NT2/D1 (cell line): Measurements from ENCODE around the gene TICRR.

ENCODE experiments used
- DNase-seq: peaks from one replicate; pipeline ENCODE4 v3.0.0-alpha.2; 2011; ENCODE audit warnings: low read depth, low spot score
- H3K27me3 ChIP-seq: 2 replicates; pipeline ENCODE4 v1.6.0; 2011; ENCODE audit warnings: mild to moderate bottlenecking; ENCODE audit not compliant: insufficient read length, insufficient read depth
- H3K36me3 ChIP-seq: 2 replicates; pipeline ENCODE4 v1.6.1; 2011; ENCODE audit warnings: mild to moderate bottlenecking, low read length, mixed read lengths; ENCODE audit not compliant: insufficient read depth, insufficient read length
- H3K4me1 ChIP-seq: 2 replicates; pipeline ENCODE4 v1.5.1; 2011; ENCODE audit not compliant: insufficient read depth, insufficient read length
- H3K4me3 ChIP-seq: 2 replicates; pipeline ENCODE4 v1.5.1; 2011; ENCODE audit warnings: low read depth; ENCODE audit not compliant: insufficient read length
- H3K9ac ChIP-seq: 2 replicates; pipeline ENCODE4 v1.6.0; 2011; ENCODE audit warnings: low read depth; ENCODE audit not compliant: insufficient read length
- H3K9me3 ChIP-seq: 2 replicates; pipeline ENCODE4 v1.5.1; 2011; ENCODE audit warnings: mild to moderate bottlenecking, low read length; ENCODE audit not compliant: insufficient read depth
- SUZ12 ChIP-seq: IDR thresholded peaks from 2 replicates; pipeline ENCODE4 v1.6.1; 2011; ENCODE audit not compliant: insufficient read length, insufficient read depth; ENCODE audit errors: extremely low read depth
- YY1 ChIP-seq: IDR thresholded peaks from 2 replicates; pipeline ENCODE4 v1.6.1; 2011; ENCODE audit not compliant: insufficient read length, insufficient read depth
- ZNF274 ChIP-seq: IDR thresholded peaks from 2 replicates; pipeline ENCODE4 v1.6.1; 2011; ENCODE audit warnings: mild to moderate bottlenecking, low read depth, low read length

Gene TICRR

DNA sequence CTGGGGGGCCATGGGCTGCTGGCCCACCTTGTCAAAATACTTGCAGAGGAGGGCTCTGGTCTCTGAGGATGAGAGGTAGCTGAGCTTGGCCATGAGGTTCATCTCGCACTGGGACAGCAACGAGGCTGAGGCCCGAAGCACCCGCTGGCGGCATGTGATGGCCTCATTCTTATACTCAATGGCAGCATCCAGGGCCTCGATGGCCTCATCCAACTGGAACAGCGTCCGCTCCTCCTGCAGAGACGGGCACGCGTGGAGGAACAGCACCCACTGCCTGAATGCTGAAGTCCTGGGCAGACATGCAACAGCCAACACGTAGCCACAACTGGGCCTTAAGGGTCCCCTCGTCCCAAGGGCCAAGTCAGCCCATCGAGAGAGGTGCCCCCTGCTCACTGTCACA, 55.0 kb downstream of the TICRR start:
- Histone ChIP-seq H3K27me3 (no peaks in the 10 kb centered on the region), H3K4me3 (no peak overlapping the region), H3K4me1 (no peaks in the 10 kb centered on the region), H3K9me3 (peaks cover 18% of the 10 kb centered on the region; the same call in 1 of the 2 replicates), H3K9ac (no peak overlapping the region), H3K36me3 (peaks cover 85% of the 10 kb centered on the region)
- TF ChIP-seq SUZ12 (no peak), ZNF274 (no peak), YY1 (no peak)
- DNase-seq: no peak

DNA sequence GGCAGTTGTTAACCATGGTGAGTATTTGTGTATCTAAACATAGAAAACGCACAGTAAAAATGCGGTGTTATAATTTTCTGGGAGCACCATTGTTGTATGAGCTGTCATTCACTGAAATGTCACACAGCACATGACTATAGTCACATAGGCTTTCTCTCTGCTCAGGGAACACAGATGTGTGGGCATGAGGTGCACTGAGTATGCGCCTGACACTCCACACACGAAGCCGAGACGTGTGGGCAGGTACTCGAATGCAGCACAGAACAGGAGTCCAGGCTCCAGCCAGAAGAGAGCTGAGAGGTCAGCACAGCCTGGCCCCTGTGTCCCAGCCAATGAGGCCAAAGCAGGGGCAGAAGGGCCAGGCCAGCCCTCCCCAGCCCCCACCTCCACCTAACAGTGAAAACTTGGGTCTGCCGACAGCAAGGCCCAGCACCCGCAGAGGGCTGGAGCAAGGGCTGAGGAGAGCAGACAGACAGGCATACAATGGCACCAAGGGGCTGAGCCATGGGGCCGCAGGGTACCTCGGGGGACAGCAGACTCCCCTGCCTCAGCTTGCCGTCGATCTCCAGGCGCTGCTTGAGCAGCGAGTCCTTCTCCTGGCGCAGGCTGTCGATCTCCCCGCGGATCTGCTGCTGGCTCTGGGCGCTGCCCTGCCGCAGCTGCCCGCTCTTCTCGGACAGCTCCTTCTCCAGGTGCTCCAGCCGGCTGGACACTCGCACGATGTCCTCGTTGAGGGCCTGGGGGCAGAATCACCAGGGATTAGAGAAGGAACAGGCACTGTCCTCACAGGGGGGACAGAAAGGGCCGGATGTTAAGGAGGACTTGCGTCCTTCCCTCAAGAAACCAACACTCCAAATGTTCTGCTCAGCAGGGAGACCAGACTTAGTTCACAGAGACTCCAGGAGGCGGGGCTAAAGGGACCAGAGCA, 56.0 kb downstream of the TICRR start:
- H3K9ac ChIP-seq: no peak overlapping the region
- DNase-seq: no peak
- H3K4me1 ChIP-seq: no peaks in the 10 kb centered on the region
- H3K36me3 ChIP-seq: peaks cover 75% of the 10 kb centered on the region
- H3K4me3 ChIP-seq: no peak overlapping the region
- H3K27me3 ChIP-seq: no peaks in the 10 kb centered on the region
- peaks cover 18% of the 10 kb centered on the region; the same call in 1 of the 2 replicates for H3K9me3 ChIP-seq
- TF ChIP-seq SUZ12 (no peak), ZNF274 (no peak), YY1 (no peak)

DNA sequence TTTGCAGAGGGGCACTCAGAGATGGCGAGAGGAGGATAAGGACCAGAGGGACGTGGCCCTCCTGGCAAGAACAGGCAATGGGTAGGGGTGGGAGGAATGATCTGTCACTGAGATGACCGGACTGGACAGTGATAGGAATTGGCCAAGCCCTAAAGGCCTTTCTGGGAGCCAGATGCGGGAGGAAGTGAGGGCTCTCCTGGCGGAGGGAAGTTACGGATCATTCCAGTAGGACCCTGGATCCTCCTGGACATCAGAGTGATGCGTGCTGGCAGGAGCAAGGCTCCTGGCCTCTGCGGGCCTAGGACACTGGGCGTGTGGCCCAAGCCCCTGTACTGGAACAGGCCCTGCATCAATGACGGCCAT, 56.6 kb downstream of the TICRR start:
- H3K4me1 ChIP-seq: no peaks in the 10 kb centered on the region
- peaks cover 69% of the 10 kb centered on the region for H3K36me3 ChIP-seq
- no peak overlapping the region for H3K9ac ChIP-seq
- no peaks in the 10 kb centered on the region for H3K27me3 ChIP-seq
- DNase-seq: no peak
- TF ChIP-seq YY1: no peak
- no peak for TF ChIP-seq SUZ12
- TF ChIP-seq ZNF274: no peak
- H3K4me3 ChIP-seq: no peak overlapping the region
- peaks cover 18% of the 10 kb centered on the region; the same call in 1 of the 2 replicates for H3K9me3 ChIP-seq

DNA sequence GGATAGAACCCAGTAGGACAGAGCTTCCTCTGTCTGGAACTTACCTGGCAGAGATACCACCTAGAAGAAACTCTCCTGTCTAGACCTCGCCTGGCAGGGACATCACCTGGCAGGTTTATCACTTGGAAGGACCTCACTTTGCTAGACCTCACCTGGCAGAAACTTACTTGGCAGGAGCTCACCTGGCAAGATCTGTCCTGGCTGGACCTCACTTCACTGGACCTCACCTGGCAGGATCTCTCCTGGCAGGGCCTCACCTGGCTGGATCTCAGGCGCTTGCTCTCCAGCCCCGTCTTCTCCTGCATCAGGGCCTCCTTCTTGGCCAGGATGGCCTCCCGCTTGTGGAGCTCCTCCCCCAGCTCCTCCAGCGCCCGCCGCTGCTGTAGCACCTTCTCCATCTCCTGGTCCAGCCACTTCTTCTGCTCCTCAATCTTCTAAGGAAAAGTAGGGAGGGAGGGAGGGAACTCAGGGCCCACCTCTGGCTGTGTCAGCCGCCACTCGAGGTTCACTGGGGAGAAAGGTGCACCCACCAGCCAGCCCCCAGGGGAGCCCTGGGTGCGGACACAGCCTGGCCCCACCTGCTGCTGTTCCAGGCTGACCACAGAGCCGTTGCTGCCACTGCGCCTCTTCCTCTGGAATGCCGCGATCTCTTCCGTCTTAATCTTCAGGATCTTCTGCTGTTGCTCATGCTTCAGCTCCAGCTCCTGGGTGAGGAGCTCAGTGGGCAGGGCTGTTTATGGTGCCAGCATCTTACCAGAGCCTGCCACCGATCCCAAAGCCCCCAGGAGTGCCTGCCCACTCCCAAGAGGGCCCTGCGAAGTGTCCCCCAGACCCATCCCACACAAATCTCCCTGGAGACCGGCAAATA, 57.5 kb downstream of the TICRR start:
- Histone ChIP-seq H3K36me3 (peaks cover 60% of the 10 kb centered on the region), H3K9me3 (peaks cover 18% of the 10 kb centered on the region; the same call in 1 of the 2 replicates), H3K9ac (no peak overlapping the region), H3K4me3 (no peak overlapping the region), H3K27me3 (no peaks in the 10 kb centered on the region), H3K4me1 (no peaks in the 10 kb centered on the region)
- TF ChIP-seq SUZ12 (no peak), ZNF274 (no peak), YY1 (no peak)
- DNase-seq: no peak

DNA sequence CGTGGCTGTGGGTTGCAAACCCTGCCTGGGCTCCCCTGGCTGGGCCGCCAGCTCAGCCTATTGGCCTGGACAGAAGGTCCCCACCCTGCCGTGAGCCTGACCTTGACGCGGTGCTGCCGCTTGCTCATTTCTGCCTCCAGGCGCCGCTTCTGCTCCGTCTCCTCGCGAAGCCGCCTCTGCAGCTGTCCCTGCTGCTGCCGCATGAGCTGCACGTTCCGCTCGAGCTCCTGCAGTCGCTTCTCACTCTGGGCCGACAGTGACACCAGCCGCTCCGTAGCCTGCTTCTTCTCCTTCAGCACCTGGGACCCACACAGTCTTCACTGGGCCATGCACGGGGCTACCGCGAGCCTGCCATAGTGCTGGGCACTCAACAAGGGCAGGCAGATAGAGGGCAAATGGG, 58.3 kb downstream of the TICRR start:
- no peaks in the 10 kb centered on the region for H3K27me3 ChIP-seq
- no peak overlapping the region for H3K4me3 ChIP-seq
- H3K9ac ChIP-seq: no peak overlapping the region
- no peak for TF ChIP-seq YY1
- no peak for TF ChIP-seq ZNF274
- TF ChIP-seq SUZ12: no peak
- H3K4me1 ChIP-seq: no peaks in the 10 kb centered on the region
- peaks cover 18% of the 10 kb centered on the region; the same call in 1 of the 2 replicates for H3K9me3 ChIP-seq
- no peak for DNase-seq
- H3K36me3 ChIP-seq: peaks cover 52% of the 10 kb centered on the region

DNA sequence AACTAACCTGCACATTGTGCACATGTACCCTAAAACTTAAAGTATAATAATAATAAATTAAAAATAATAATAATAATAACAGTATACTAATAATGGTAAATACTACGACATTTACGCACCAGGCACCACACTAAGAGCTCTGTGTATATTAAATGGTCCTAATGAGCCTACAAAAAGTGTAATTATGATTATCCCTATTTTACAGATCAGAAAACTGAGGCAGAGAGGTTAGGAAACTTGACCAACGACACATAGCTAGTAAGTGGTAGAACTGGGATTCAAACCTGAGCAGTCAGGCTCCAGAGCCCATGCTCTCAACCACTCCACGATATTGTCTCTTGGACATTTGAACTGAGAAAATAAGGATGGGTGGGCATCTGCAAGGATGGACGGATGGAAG, 65.0 kb downstream of the TICRR start:
- Histone ChIP-seq H3K9me3 (no peaks in the 10 kb centered on the region; the same call in 1 of the 2 replicates), H3K4me3 (no peak overlapping the region), H3K27me3 (no peaks in the 10 kb centered on the region), H3K4me1 (no peaks in the 10 kb centered on the region), H3K36me3 (peaks cover 44% of the 10 kb centered on the region), H3K9ac (no peak overlapping the region)
- DNase-seq: no peak
- TF ChIP-seq YY1 (no peak), ZNF274 (no peak), SUZ12 (no peak)

DNA sequence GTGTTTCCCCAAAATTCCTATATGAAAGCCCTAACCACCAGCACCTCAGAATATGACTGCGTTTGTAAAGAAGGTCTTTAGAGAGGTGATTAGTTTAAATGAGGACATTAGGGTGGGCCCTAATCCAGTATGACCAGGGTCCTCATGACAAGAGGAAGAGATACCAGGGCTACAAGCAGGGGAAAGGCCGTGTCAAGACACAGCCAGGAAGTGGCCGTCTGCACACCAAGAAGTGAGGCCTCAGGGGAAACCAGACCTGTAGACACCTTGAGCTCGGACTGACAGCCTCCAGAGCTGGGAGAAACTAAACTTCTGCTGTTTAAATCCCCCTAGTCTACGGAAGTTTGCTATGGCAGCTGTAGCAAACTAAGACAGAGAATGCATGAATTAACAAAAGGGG, 65.8 kb downstream of the TICRR start:
- peaks cover 52% of the 10 kb centered on the region for H3K36me3 ChIP-seq
- no peak overlapping the region for H3K4me3 ChIP-seq
- H3K9ac ChIP-seq: no peak overlapping the region
- H3K9me3 ChIP-seq: no peaks in the 10 kb centered on the region; the same call in 1 of the 2 replicates
- no peaks in the 10 kb centered on the region for H3K4me1 ChIP-seq
- TF ChIP-seq ZNF274 (no peak), YY1 (no peak), SUZ12 (no peak)
- no peaks in the 10 kb centered on the region for H3K27me3 ChIP-seq
- no peak for DNase-seq
